ENCODE results near the gene SULT1C3.
"Not testable (repeated sequence)": the region's sequence is repeated elsewhere in the genome, so short reads cannot be mapped to it uniquely, and the experiment has no call there.

Gene SULT1C3

GRCh38 chr2:108266218-108266617, 26.4 kb downstream of the SULT1C3 start:
- H3K4me1 Mint-ChIP-seq = no peaks in the 10 kb centered on the region
- no peaks in the 10 kb centered on the region for H3K36me3 Mint-ChIP-seq
- no peak for ATAC-seq (ENCODE audit: low read depth)
- H3K27ac Mint-ChIP-seq = no peak overlapping the region
- no peaks in the 10 kb centered on the region for H3K9me3 Mint-ChIP-seq
- no peak overlapping the region for H3K4me3 Mint-ChIP-seq
- peaks cover 11% of the 10 kb centered on the region for H3K27me3 Mint-ChIP-seq
- DNase-seq (ENCODE audit: low spot score in 2 of 2) = no peak

GRCh38 chr2:108267101-108267500, 27.3 kb downstream of the SULT1C3 start:
- Mint-ChIP-seq H3K36me3 (no peaks in the 10 kb centered on the region), H3K4me3 (no peak overlapping the region), H3K9me3 (no peaks in the 10 kb centered on the region), H3K27ac (no peak overlapping the region), H3K4me1 (no peaks in the 10 kb centered on the region), H3K27me3 (peaks cover 11% of the 10 kb centered on the region)
- DNase-seq (ENCODE audit: low spot score in 2 of 2) = no peak
- no peak for ATAC-seq (ENCODE audit: low read depth)

GRCh38 chr2:108268001-108268400, 28.2 kb downstream of the SULT1C3 start:
- Mint-ChIP-seq H3K4me1 (no peaks in the 10 kb centered on the region), H3K27me3 (peaks cover 11% of the 10 kb centered on the region), H3K36me3 (no peaks in the 10 kb centered on the region), H3K27ac (no peak overlapping the region), H3K4me3 (no peak overlapping the region), H3K9me3 (no peaks in the 10 kb centered on the region)
- DNase-seq (ENCODE audit: low spot score in 2 of 2) = no peak
- no peak for ATAC-seq (ENCODE audit: low read depth)

- DNase-seq (ENCODE audit: low spot score in 2 of 2) = no peak
- Mint-ChIP-seq H3K4me3 (no peak overlapping the region), H3K36me3 (no peaks in the 10 kb centered on the region), H3K4me1 (no peaks in the 10 kb centered on the region), H3K27ac (no peak overlapping the region), H3K27me3 (peaks cover 9% of the 10 kb centered on the region), H3K9me3 (no peaks in the 10 kb centered on the region)
- no peak for ATAC-seq (ENCODE audit: low read depth)
These were observed 30.6 kb downstream of the SULT1C3 start for GRCh38 chr2:108270346-108270745.

GRCh38 chr2:108270768-108271506, 31.2 kb downstream of the SULT1C3 start:
- Mint-ChIP-seq H3K27ac (no peak overlapping the region), H3K9me3 (no peaks in the 10 kb centered on the region), H3K4me1 (no peaks in the 10 kb centered on the region), H3K36me3 (no peaks in the 10 kb centered on the region), H3K4me3 (no peak overlapping the region), H3K27me3 (peaks cover 7% of the 10 kb centered on the region)
- DNase-seq (ENCODE audit: low spot score in 2 of 2) = no peak
- no peak for ATAC-seq (ENCODE audit: low read depth)

- no peak for DNase-seq (ENCODE audit: low spot score in 2 of 2)
These were observed 32.0 kb downstream of the SULT1C3 start for GRCh38 chr2:108271691-108272253.

GRCh38 chr2:108278631-108279030, 38.9 kb downstream of the SULT1C3 start:
- H3K27ac Mint-ChIP-seq = no peak overlapping the region
- H3K4me1 Mint-ChIP-seq = no peaks in the 10 kb centered on the region
- DNase-seq (ENCODE audit: low spot score in 2 of 2) = no peak
- no peak for ATAC-seq (ENCODE audit: low read depth)
- H3K27me3 Mint-ChIP-seq = peaks cover 8% of the 10 kb centered on the region
- no peaks in the 10 kb centered on the region for H3K36me3 Mint-ChIP-seq
- no peak overlapping the region for H3K4me3 Mint-ChIP-seq
- peaks cover 2% of the 10 kb centered on the region for H3K9me3 Mint-ChIP-seq

More at GRCh38 chr2:108271691-108272253, 32.0 kb downstream of the SULT1C3 start:
- no peak overlapping the region for H3K4me3 Mint-ChIP-seq
- no peaks in the 10 kb centered on the region for H3K4me1 Mint-ChIP-seq
- ATAC-seq (ENCODE audit: low read depth) = no peak
- H3K36me3 Mint-ChIP-seq = no peaks in the 10 kb centered on the region
- H3K27me3 Mint-ChIP-seq = peaks cover 7% of the 10 kb centered on the region
- no peaks in the 10 kb centered on the region for H3K9me3 Mint-ChIP-seq
- H3K27ac Mint-ChIP-seq = no peak overlapping the region

- peaks cover 2% of the 10 kb centered on the region for H3K9me3 Mint-ChIP-seq
- peaks cover 8% of the 10 kb centered on the region for H3K27me3 Mint-ChIP-seq
- ATAC-seq (ENCODE audit: low read depth) (no peak), DNase-seq (ENCODE audit: low spot score in 2 of 2) (no peak)
- H3K27ac Mint-ChIP-seq = no peak overlapping the region
- no peaks in the 10 kb centered on the region for H3K36me3 Mint-ChIP-seq
- no peaks in the 10 kb centered on the region for H3K4me1 Mint-ChIP-seq
- no peak overlapping the region for H3K4me3 Mint-ChIP-seq
These were observed 39.7 kb downstream of the SULT1C3 start for GRCh38 chr2:108279468-108279867.

GRCh38 chr2:108280466-108280865, 40.7 kb downstream of the SULT1C3 start:
- H3K4me3 Mint-ChIP-seq = no peak overlapping the region
- H3K9me3 Mint-ChIP-seq = peaks cover 2% of the 10 kb centered on the region
- H3K27ac Mint-ChIP-seq = no peak overlapping the region
- H3K4me1 Mint-ChIP-seq = no peaks in the 10 kb centered on the region
- H3K27me3 Mint-ChIP-seq = peaks cover 5% of the 10 kb centered on the region
- DNase-seq (ENCODE audit: low spot score in 2 of 2) = no peak
- no peak for ATAC-seq (ENCODE audit: low read depth)
- H3K36me3 Mint-ChIP-seq = no peaks in the 10 kb centered on the region

- H3K27ac Mint-ChIP-seq, H3K4me3 Mint-ChIP-seq: not testable (repeated sequence)
These were observed 44.8 kb downstream of the SULT1C3 start for GRCh38 chr2:108284566-108284965.

GRCh38 chr2:108285616-108286015, 45.8 kb downstream of the SULT1C3 start:
- H3K9me3 Mint-ChIP-seq = peaks cover 2% of the 10 kb centered on the region
- ATAC-seq (ENCODE audit: low read depth) (no peak), DNase-seq (ENCODE audit: low spot score in 2 of 2) (no peak)
- H3K4me1 Mint-ChIP-seq = no peaks in the 10 kb centered on the region
- H3K27me3 Mint-ChIP-seq = peaks cover 6% of the 10 kb centered on the region
- no peak overlapping the region for H3K27ac Mint-ChIP-seq
- no peak overlapping the region for H3K4me3 Mint-ChIP-seq
- no peaks in the 10 kb centered on the region for H3K36me3 Mint-ChIP-seq

More at GRCh38 chr2:108284566-108284965, 44.8 kb downstream of the SULT1C3 start:
- not testable (repeated sequence) for H3K27me3 Mint-ChIP-seq; DNase-seq (ENCODE audit: low spot score in 2 of 2); H3K4me1 Mint-ChIP-seq; H3K9me3 Mint-ChIP-seq; H3K36me3 Mint-ChIP-seq; ATAC-seq (ENCODE audit: low read depth)

- Mint-ChIP-seq H3K27ac (no peak overlapping the region), H3K4me1 (no peaks in the 10 kb centered on the region), H3K4me3 (no peak overlapping the region), H3K27me3 (peaks cover 10% of the 10 kb centered on the region), H3K9me3 (peaks cover 4% of the 10 kb centered on the region), H3K36me3 (no peaks in the 10 kb centered on the region)
- DNase-seq (ENCODE audit: low spot score in 2 of 2) = no peak
- no peak for ATAC-seq (ENCODE audit: low read depth)
These were observed 47.4 kb downstream of the SULT1C3 start for GRCh38 chr2:108287169-108287568.

- no peaks in the 10 kb centered on the region for H3K36me3 Mint-ChIP-seq
- H3K4me1 Mint-ChIP-seq = no peaks in the 10 kb centered on the region
- no peak for ATAC-seq (ENCODE audit: low read depth)
- H3K9me3 Mint-ChIP-seq = peaks cover 2% of the 10 kb centered on the region
- no peak within 1 kb of the TSS for H3K4me3 Mint-ChIP-seq
- DNase-seq (ENCODE audit: low spot score in 2 of 2) = no peak
- no peak within 1 kb of the TSS for H3K27ac Mint-ChIP-seq
- H3K27me3 Mint-ChIP-seq = peaks cover 10% of the 10 kb centered on the region
These were observed 48.9 kb downstream of the SULT1C3 start, which contains the start of gene SULT1C2 for GRCh38 chr2:108288534-108289106. SULT1C2 (plus strand) TSS chr2:108288895; CDS start chr2:108293668, 4,773 bp downstream.

- Mint-ChIP-seq H3K4me1 (no peaks in the 10 kb centered on the region), H3K36me3 (no peaks in the 10 kb centered on the region), H3K27me3 (peaks cover 6% of the 10 kb centered on the region), H3K9me3 (peaks cover 2% of the 10 kb centered on the region), H3K4me3 (no peak overlapping the region), H3K27ac (no peak overlapping the region)
- ATAC-seq (ENCODE audit: low read depth) (no peak), DNase-seq (ENCODE audit: low spot score in 2 of 2) (no peak)
These were observed 54.1 kb downstream of the SULT1C3 start for GRCh38 chr2:108293850-108294249.

All from memory B cell (primary cell).